Measurements from ENCODE around the gene ZCWPW2.
A peak's percentile ranks its signal among the peaks of the same experiment; 100 is the strongest.

ZCWPW2 gene

DNA sequence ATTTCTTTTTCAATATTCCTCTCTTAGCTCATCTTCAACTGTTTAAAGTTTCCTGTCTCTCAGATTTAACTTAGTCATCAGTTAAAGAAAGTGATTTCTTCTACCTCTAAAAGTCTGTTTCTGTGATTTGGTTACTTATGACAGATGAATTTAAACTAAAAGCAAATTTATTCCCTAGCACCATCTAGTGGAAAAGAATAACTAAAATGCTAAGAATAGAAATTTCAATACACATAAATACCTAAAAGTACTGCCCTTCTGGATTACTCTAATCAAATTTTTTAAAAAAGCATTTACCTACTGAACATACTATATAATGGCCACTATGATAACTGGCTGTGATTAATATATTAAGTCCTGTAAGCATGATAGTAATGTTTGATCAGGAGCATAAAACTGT is 14.0 kb upstream of the ZCWPW2 start:
- no peak overlapping the region for H3K4me3 ChIP-seq (replicated peaks; ENCODE audit: low read depth, low read length)
- no peak for DNase-seq (ENCODE audit: extremely low read depth, low read depth)
- TF ChIP-seq, protein P1, sequence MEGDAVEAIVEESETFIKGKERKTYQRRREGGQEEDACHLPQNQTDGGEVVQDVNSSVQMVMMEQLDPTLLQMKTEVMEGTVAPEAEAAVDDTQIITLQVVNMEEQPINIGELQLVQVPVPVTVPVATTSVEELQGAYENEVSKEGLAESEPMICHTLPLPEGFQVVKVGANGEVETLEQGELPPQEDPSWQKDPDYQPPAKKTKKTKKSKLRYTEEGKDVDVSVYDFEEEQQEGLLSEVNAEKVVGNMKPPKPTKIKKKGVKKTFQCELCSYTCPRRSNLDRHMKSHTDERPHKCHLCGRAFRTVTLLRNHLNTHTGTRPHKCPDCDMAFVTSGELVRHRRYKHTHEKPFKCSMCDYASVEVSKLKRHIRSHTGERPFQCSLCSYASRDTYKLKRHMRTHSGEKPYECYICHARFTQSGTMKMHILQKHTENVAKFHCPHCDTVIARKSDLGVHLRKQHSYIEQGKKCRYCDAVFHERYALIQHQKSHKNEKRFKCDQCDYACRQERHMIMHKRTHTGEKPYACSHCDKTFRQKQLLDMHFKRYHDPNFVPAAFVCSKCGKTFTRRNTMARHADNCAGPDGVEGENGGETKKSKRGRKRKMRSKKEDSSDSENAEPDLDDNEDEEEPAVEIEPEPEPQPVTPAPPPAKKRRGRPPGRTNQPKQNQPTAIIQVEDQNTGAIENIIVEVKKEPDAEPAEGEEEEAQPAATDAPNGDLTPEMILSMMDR (IDR thresholded peaks at IDR 0.05; ENCODE audit: low read depth, low read length, missing control alignments) = no peak

DNA sequence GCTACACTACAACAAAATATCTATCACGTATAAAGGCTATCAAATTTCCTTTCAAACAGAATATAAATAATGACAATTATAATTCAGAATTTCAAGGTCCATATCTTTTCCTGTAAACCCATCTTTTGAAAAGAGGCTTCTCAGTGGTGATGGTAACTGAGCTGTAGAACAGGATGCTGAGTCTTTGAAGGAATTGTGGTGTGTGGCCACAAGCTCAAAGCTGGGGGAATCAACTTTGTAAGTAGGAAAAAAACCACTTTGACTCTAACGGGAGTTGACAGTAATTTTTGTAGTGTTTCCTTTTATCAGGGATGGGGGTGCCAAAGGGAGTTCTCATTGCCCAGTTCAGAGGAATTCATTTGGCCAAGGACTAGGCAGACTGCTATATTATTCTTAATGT is 13.3 kb upstream of the ZCWPW2 start:
- no peak for DNase-seq (ENCODE audit: extremely low read depth, low read depth)
- TF ChIP-seq, protein P1 (IDR thresholded peaks at IDR 0.05; ENCODE audit: low read depth, low read length, missing control alignments) = no peak
- H3K4me3 ChIP-seq (replicated peaks; ENCODE audit: low read depth, low read length) = no peak overlapping the region

GRCh38 chr3:28337230-28337629 is 11.3 kb upstream of the ZCWPW2 start:
- no peak overlapping the region for H3K4me3 ChIP-seq (replicated peaks; ENCODE audit: low read depth, low read length)
- no peak for DNase-seq (ENCODE audit: extremely low read depth, low read depth)
- TF ChIP-seq, protein P1 (IDR thresholded peaks at IDR 0.05; ENCODE audit: low read depth, low read length, missing control alignments) = no peak

- no peak overlapping the region for H3K4me3 ChIP-seq (replicated peaks; ENCODE audit: low read depth, low read length)
- DNase-seq (ENCODE audit: extremely low read depth, low read depth) = no peak
- TF ChIP-seq, protein P1 (IDR thresholded peaks at IDR 0.05; ENCODE audit: low read depth, low read length, missing control alignments) = no peak
Observed at GRCh38 chr3:28343144-28343543, 5.4 kb upstream of the ZCWPW2 start.

- no peak for DNase-seq (ENCODE audit: extremely low read depth, low read depth)
- no peak overlapping the region for H3K4me3 ChIP-seq (replicated peaks; ENCODE audit: low read depth, low read length)
- TF ChIP-seq, protein P1 (IDR thresholded peaks at IDR 0.05; ENCODE audit: low read depth, low read length, missing control alignments) = no peak
Observed at GRCh38 chr3:28345690-28346089, 2.8 kb upstream of the ZCWPW2 start.

DNA sequence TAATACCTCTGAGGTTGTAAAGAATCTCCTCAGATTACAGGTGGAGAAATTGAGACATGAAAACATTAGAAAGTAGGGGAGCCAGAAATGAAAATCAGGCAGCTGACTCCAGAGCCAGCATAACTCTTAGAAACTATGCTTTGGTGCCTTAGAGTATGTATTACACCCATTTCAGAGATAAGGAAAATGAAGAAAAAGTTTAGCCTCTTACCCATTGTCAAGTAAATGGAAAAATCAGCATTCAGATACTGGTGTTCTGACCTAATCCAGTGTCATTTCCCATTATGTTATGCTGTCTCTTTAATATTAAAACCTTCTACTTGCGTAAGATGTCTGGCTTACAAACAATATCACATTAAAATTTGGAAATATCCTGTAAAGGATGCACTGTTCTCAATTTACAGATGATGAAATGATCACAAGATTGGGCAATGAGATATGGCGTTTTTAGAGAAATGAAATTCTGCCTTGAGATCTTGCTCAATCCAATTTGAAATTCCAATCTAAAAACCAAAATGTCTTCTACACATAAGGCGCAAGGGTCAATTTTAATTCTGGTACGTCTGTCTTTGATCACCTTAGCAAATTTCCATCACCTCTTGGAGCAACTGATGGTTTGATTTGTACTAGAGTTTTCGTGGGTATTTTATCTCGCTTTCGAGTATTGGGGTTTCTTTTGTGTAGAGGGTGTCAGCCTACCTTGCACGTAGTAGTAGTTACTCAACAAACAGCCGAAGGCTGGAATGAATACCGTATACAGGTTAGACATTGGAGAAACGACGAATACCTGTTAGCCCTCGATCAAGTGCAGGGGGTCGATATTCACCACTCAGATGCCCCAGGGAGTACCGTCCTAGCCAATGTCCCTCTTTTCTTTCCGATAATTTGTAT is 902 bp upstream of the ZCWPW2 start:
- DNase-seq (ENCODE audit: extremely low read depth, low read depth) = no peak
- H3K4me3 ChIP-seq (replicated peaks; ENCODE audit: low read depth, low read length) = peak overlapping the region; percentile 87
- TF ChIP-seq, protein P1 (IDR thresholded peaks at IDR 0.05; ENCODE audit: low read depth, low read length, missing control alignments) = no peak
